Measurements from ENCODE around the gene IL1R2.

- TF ChIP-seq TAF1 (IDR thresholded peaks at IDR 0.05; ENCODE audit: borderline replicate concordance, low read depth, low read length) (no peak), POLR2A (IDR thresholded peaks at IDR 0.05; ENCODE audit: low read depth, low read length) (no peak), POLR2AphosphoS5 (IDR thresholded peaks at IDR 0.05; ENCODE audit: low read depth, low read length) (no peak)
These were observed 84.8 kb downstream of the IL1R2 start for GRCh38 chr2:102076512-102076911.

Measured in GM12892 (cell line).